ENCODE results near the gene LRRC10B.

- no peak for TF ChIP-seq ZBTB33 (IDR thresholded peaks at IDR 0.05; ENCODE audit: extremely low read depth, insufficient replicate concordance, low read length)
- TF ChIP-seq RAD21 (IDR thresholded peaks at IDR 0.05; ENCODE audit: low read depth) = no peak
- TF ChIP-seq POLR2A (IDR thresholded peaks at IDR 0.05; ENCODE audit: borderline replicate concordance, extremely low read depth, insufficient read depth, insufficient read length) = no peak
- TF ChIP-seq CTCF (IDR thresholded peaks at IDR 0.05 in 2 of 3, conservative IDR thresholded peaks at IDR 0.05 in 1 of 3; ENCODE audit: borderline replicate concordance in 1 of 3, insufficient read depth in 1 of 3, low read depth in 2 of 3, low read length in 2 of 3) = no peak
- TF ChIP-seq POLR2AphosphoS5 (IDR thresholded peaks at IDR 0.05; ENCODE audit: low read depth, low read length) = no peak
- no peak for TF ChIP-seq EZH2 (IDR thresholded peaks at IDR 0.05)
- no peak for TF ChIP-seq ZNF274 (IDR thresholded peaks at IDR 0.05; ENCODE audit: low read depth, low read length)
- no peak for TF ChIP-seq SIN3A (IDR thresholded peaks at IDR 0.05; ENCODE audit: low read depth)
- TF ChIP-seq MAX (IDR thresholded peaks at IDR 0.05) = no peak
Observed at GRCh38 chr11:61468002-61468401, 40.5 kb upstream of the LRRC10B start.

All from HCT116 (cell line).